PC-9 (cell line): ENCODE measurements around the gene NOP53.

Source experiments
- EZH2 ChIP-seq: fragments of 200-600 bp; sonication (generic); IDR thresholded peaks from 2 replicates; pipeline ENCODE4 v1.8.0; 2017; ENCODE audit warnings: antibody characterized with exemption, low read depth
- TF ChIP-seq, protein P1 (sequence below): fragments of 200-600 bp; sonication (generic); conservative IDR thresholded peaks from 2 replicates; pipeline ENCODE4 v1.6.1; 2017; ENCODE audit warnings: mixed run types, antibody characterized with exemption, mild to moderate bottlenecking, moderate library complexity

- TF ChIP-seq, protein P1, sequence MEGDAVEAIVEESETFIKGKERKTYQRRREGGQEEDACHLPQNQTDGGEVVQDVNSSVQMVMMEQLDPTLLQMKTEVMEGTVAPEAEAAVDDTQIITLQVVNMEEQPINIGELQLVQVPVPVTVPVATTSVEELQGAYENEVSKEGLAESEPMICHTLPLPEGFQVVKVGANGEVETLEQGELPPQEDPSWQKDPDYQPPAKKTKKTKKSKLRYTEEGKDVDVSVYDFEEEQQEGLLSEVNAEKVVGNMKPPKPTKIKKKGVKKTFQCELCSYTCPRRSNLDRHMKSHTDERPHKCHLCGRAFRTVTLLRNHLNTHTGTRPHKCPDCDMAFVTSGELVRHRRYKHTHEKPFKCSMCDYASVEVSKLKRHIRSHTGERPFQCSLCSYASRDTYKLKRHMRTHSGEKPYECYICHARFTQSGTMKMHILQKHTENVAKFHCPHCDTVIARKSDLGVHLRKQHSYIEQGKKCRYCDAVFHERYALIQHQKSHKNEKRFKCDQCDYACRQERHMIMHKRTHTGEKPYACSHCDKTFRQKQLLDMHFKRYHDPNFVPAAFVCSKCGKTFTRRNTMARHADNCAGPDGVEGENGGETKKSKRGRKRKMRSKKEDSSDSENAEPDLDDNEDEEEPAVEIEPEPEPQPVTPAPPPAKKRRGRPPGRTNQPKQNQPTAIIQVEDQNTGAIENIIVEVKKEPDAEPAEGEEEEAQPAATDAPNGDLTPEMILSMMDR = no peak
- no peak for TF ChIP-seq EZH2
Observed at GRCh38 chr19:47704656-47705055, 40.7 kb upstream of the NOP53 start.
